Psoas muscle (tissue), 8 donors: Measurements from ENCODE around the gene HNRNPR. TPM values are rescaled to one million over a fixed set of nuclear protein-coding genes. Genes with fewer than 3 reads are reported as not detected.

ENCODE experiments used
- ATAC-seq, 4 donors: fragments of 200-7000 bp; cut with Tn5 transposase; one replicate each; pipeline ENCODE4 v1.9.1; 2020; ENCODE audit warnings: moderate library complexity in 3 of 4, mild to moderate bottlenecking in 2 of 4
- DNase-seq, 2 donors: peaks; one replicate each; pipeline ENCODE4 v3.0.0-alpha.2; 2020
- H3K27ac ChIP-seq: fragments of 200-600 bp; one replicate; pipeline ENCODE4 v1.8.0; 2022
- H3K27me3 ChIP-seq, 3 donors: fragments of 200-600 bp in 1 of 3; one replicate each; pipeline versions ENCODE4 v1.6.1 to v1.8.0; 2013 to 2022; ENCODE audit warnings: low read length in 2 of 3, mild to moderate bottlenecking in 2 of 3, moderate library complexity in 1 of 3; ENCODE audit not compliant: insufficient read depth in 3 of 3
- H3K36me3 ChIP-seq, 2 donors: fragments of 200-600 bp in 1 of 2; one replicate each; pipeline versions ENCODE4 v1.6.1 to v1.8.0; 2013 to 2022; ENCODE audit warnings: low read depth in 1 of 2, mild to moderate bottlenecking in 1 of 2, moderate library complexity in 1 of 2; ENCODE audit not compliant: insufficient read depth in 1 of 2
- H3K4me1 ChIP-seq: fragments of 200-600 bp; one replicate; pipeline ENCODE4 v1.8.0; 2022
- H3K4me3 ChIP-seq: fragments of 200-600 bp; one replicate; pipeline ENCODE4 v1.8.0; 2022; ENCODE audit warnings: mild to moderate bottlenecking
- H3K9me3 ChIP-seq: fragments of 200-600 bp; one replicate; pipeline ENCODE4 v1.8.0; 2022
- CTCF ChIP-seq: fragments of 200-600 bp; IDR thresholded peaks from one replicate; pipeline ENCODE4 v1.8.0; 2022; ENCODE audit warnings: antibody characterized with exemption
- WGBS, 3 donors: extraction: QIAGEN DNeasy Blood & Tissue Kit; methylation state at CpG; one replicate each; pipeline versions ENCODE4 v1.1.6 to v1.1.7; 2013; 5-methylcytosine and 5-hydroxymethylcytosine counted together
- intact Hi-C, 2 donors: fragments of 100-400 bp; cut with DNase I; formaldehyde crosslinking; loops; one replicate each; pipeline versions ENCODE4 v1.11.0 to v1.14.2; 2022
- polyA plus RNA-seq, 3 donors: library from polyadenylated mRNA; stranded (reverse); fragments of 200-250 nt; gene quantifications; one replicate each; pipeline ENCODE4 v1.2.3, GENCODE V29; 2013
- total RNA-seq, 4 donors: library from RNA; stranded (reverse); fragmentation: NEBNext Ultra II Directional in 2 of 4; extraction: Animal tissue kit (Norgen Biotek cat#: 25700) in 2 of 4; gene quantifications; one replicate each; pipeline versions ENCODE4 v1.2.1 to v1.2.4, GENCODE V29; 2021 to 2023
- donor health status: healthy with polysubstance abuse.
- donor health status: DM: no; HTN: no; CAD: no; lungs with moderate emphysema.
- donor health status: Bipolar disorder and iron deficiency.
- donor health status: healthy.
- donor health status: DM: yes; HTN: yes; CAD: no.
- donor health status: DM: no; HTN: no; CAD: no.
- donor health status: DM: no; HTN: no; CAD: no.
- donor health status: DM: yes; HTN: yes; CAD: no.

HNRNPR gene
- total and polyA plus RNA-seq, 7 donors, result 39.8 to 107 (median 72.5) TPM

GRCh38 chr1:23356471-23357137, 12.5 kb upstream of the HNRNPR start:
- H3K4me3 ChIP-seq, result no peak overlapping the region
- intact Hi-C loops, result no loop called here
- DNase-seq (no peak), ATAC-seq (no peak)
- no peak for TF ChIP-seq CTCF
- H3K4me1 ChIP-seq, result no peaks in the 10 kb centered on the region
- H3K36me3 ChIP-seq, result peaks cover 18 to 23% of the 10 kb centered on the region in 2 donors
- peaks cover 31% of the 10 kb centered on the region for H3K9me3 ChIP-seq
- no peak overlapping the region for H3K27ac ChIP-seq
- 26 to 53% (median 41%) methylated on average over 8 of the region's 8 CpGs for WGBS, 3 donors
- H3K27me3 ChIP-seq, result no peaks in the 10 kb centered on the region

GRCh38 chr1:23354245-23354644, 10.2 kb upstream of the HNRNPR start:
- WGBS, 3 donors, result 67 to 70% (median 68%) methylated on average over 3 of the region's 3 CpGs
- intact Hi-C loops, result no loop called here

GRCh38 chr1:23352096-23352695, 8.1 kb upstream of the HNRNPR start:
- no peaks in the 10 kb centered on the region for H3K27me3 ChIP-seq
- H3K9me3 ChIP-seq, result no peaks in the 10 kb centered on the region
- no peak overlapping the region for H3K27ac ChIP-seq
- WGBS, 3 donors, result 75 to 91% (median 90%) methylated on average over 1 of the region's 1 CpG
- no peaks in the 10 kb centered on the region for H3K4me1 ChIP-seq
- intact Hi-C loops, result no loop called here
- DNase-seq (no peak), ATAC-seq (no peak)
- H3K36me3 ChIP-seq, result no peaks in the 10 kb centered on the region
- H3K4me3 ChIP-seq, result no peak overlapping the region
- no peak for TF ChIP-seq CTCF

More at GRCh38 chr1:23354245-23354644, 10.2 kb upstream of the HNRNPR start:
- H3K36me3 ChIP-seq, result no peaks in the 10 kb centered on the region
- no peak overlapping the region for H3K4me3 ChIP-seq
- H3K4me1 ChIP-seq, result no peaks in the 10 kb centered on the region
- peaks cover 10% of the 10 kb centered on the region for H3K9me3 ChIP-seq
- no peak for ATAC-seq
- H3K27me3 ChIP-seq, result no peaks in the 10 kb centered on the region
- TF ChIP-seq CTCF, result no peak
- H3K27ac ChIP-seq, result no peak overlapping the region
- no peak for DNase-seq

- Histone ChIP-seq H3K4me1 (peaks cover 21% of the 10 kb centered on the region), H3K36me3 (no peaks in the 10 kb centered on the region), H3K27ac (no peak overlapping the region), H3K4me3 (no peak overlapping the region), H3K27me3 (no peaks in the 10 kb centered on the region), H3K9me3 (no peaks in the 10 kb centered on the region)
- DNase-seq, result no peak
- 95 to 97% (median 97%) methylated on average over 14 of the region's 14 CpGs for WGBS, 3 donors
- intact Hi-C loops, result loop anchor here (2.0 to 10.0 kb wide), 3 partner anchors 23 to 139 kb away; partner anchors contain the start of genes ASAP3 (in 1 of the 2) and ZNF436 (in 1 of the 2)
- ATAC-seq, result no peak
- no peak for TF ChIP-seq CTCF
Measured at GRCh38 chr1:23345920-23346319, 1.8 kb upstream of the HNRNPR start.
